Inflammatory macrophage treated with lipopolysaccharide for 1 hour (primary cell): Measurements from ENCODE around the gene MAEA.

Source experiments
- DNase-seq, 2 donors: peaks; one replicate each; pipeline ENCODE4 v3.0.0-alpha.2; 2020 to 2022

Gene MAEA

DNA sequence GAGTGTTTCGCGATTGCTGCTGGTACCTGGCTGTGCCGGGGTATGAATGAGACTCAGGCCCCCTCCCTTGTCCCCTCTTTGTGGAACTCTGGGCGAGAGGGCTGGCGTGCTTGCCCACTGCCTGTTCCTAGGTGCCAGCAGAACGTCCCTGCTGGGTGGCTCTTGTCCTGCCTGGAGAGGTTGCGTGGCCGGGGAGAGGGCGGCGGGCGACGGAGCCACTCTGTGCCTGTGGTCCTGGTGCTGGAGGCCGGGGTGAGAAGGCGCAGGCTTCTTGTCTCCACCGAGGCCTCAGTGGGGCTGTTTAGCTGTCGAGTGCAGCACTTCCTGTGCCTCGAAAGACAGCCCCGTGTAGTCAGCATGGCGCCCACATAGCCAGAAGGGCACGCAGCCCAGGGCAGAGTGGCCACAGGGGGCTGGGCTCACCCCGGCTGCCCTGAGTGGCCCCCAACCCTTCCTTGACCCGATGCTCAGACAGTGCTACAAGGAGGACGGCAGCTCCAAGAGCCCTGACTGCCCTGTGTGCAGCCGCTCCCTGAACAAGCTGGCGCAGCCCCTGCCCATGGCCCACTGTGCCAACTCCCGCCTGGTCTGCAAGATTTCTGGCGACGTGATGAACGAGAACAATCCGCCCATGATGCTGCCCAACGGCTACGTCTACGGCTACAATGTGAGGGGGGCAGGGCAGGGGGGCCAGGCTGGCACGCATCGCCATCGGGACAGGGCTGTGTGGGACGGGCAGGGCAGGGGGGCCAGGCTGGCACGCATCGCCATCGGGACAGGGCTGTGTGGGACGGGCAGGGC is 48.5 kb downstream of the MAEA start:
- DNase-seq: no peak

DNA sequence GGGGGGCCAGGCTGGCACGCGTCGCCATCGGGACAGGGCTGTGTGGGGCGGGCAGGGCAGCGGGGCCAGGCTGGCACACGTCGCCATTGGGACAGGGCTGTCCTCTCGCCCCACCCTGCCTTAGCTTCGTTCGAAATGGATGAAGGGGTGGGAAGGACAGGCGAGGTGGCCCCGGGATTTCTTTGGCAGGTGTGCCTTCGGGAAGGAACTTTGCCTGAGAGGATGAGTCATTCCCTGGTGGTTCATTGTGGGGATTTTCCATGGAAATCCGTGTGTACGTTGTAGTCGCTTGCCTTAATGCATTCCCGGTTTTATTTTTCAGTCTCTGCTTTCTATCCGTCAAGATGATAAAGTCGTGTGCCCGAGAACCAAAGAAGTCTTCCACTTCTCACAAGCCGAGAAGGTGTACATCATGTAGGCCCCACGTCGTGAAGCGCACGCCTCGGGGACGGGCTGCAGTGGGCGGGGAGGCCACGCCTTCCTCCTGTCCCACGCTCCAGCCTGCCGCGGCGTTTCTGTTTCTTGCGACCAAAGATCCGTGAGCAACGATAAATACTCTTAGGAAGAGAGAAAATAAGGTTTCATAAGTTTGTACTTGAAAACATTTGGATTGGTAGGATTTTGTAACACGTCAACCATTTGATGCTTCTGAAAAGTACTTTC is 49.2 kb downstream of the MAEA start:
- no peak for DNase-seq

DNA sequence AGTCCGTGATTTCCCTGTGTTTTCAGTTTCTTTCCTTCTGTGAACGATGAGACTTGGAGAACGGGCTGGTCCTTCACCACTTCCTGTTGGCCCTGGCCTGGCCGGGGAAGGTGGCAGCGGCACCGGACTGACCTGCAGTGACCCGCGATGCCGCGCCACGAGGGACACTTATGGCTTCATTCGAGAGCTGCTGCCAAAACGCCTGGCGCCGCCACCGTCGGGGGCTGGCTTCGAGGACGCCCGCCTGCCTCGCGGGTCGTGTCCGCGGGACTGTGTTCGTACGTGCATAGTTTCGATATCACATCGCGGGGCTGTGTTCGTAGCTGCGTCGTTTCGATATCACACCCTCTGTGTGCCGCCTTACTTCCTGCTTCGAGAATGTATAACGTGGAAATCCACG is 49.8 kb downstream of the MAEA start:
- DNase-seq: no peak

- no peak for DNase-seq
Observed at GRCh38 chr4:1340181-1340747, 50.6 kb downstream of the MAEA start.

GRCh38 chr4:1340861-1341260 is 51.2 kb downstream of the MAEA start:
- no peak for DNase-seq

GRCh38 chr4:1342003-1342402 is 52.3 kb downstream of the MAEA start:
- no peak for DNase-seq

- no peak for DNase-seq
Observed at GRCh38 chr4:1344696-1345095, 55.0 kb downstream of the MAEA start.

DNA sequence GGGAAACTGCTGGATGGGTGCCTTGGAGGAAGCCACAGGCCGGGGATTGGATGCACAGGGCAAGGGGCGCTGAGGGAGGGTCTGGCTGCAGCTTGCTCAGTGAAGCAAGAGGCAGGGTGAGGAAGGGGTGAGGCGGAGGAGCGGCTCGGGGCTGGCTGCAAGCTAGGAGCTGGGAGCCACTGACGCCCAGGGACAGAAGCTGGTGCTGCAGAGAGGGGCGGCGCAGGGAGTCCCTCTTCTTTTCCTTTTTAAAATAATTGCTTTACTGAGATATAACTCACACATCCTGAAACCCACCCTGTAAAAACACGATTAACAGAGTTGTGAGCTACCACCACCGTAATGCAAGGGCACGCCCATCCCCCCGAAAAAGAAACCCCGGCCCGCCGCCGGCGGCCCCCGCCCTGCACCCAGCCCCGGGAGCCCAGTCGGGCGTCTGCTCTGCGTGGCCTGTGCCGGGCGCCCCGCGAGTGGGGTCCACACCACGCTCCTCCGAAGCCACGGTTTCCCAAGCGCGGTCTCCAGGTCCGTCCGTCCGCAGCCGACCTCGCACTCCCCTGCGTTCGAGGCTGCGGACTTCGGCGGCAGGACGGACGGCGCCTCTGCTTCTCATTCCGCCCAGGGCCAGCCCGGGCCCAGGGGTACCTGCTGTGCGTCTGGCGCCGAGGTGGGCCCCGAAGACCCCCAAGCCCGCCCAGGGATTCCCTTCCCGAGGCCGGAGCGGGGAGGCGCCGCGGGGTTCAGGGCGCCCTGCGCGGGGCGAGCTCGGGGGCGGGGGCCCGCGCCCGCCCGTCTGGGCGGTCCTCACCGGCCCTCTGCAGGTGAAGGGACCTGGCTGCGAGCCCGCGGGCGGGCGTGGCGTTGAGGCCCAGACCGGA is 56.5 kb downstream of the MAEA start:
- peak in 1 of 2 donors; percentile 4 for DNase-seq

DNA sequence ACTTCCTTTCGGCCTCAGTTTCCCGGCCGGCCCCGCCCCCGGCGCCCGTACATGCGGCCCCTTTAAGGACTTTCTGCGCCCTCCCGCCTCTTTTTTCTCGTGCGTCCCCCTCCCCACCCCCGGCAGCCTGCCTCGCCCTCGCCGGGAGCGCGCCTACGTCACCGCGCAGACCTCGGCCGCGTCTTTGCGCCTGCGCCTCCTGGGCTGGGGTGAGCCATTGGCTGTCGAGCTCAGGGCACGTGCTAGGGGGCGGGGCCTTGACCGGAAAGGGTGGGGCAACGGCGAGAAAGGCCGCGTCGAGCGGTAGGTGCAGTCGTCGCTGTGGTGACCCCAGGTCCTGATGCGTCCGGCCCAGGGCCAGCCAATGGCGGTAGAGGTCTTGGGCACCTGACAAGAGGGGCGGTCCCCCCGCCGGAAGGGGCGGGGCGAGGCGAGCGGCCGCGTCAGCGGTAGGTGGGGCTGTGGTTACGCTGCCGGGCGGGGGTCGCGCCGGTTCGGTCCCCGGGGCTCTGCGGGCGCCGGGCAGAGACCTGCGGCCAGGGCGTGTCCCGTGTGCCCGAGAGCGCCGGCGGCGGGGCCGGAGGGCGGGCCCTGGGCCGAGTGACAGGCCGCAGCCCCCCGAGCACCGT is 57.2 kb downstream of the MAEA start, which contains the start of gene UVSSA:
UVSSA (plus strand) TSS at position 428 of the 629 bp plus-strand sequence. CDS start 884 bp downstream, outside the sequence.
- peak; percentile 99 for DNase-seq

DNA sequence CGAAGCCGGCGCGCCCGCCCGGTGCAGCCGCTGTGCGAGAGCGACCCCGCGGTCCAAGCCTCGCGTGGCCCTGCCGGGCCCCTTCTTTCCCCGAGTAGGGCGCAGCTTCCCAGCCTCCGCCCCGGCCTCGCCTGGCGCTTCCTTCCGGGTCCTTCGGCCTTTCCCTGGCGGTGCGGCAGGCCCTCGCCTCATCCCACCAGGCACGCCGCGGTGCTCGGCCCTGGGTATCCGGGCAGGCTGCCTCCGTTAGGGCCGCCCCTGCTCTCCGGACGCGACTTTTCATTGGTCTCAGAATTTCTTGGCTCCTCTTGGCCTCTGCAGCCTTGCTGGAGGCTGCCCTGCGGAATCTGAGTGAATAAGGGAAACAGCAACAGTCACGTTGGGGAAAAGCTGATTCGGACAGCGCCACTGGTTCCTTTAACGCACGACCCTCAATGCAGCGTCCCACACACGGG is 57.7 kb downstream of the MAEA start:
- peak; percentile 65 to 66 for DNase-seq

DNA sequence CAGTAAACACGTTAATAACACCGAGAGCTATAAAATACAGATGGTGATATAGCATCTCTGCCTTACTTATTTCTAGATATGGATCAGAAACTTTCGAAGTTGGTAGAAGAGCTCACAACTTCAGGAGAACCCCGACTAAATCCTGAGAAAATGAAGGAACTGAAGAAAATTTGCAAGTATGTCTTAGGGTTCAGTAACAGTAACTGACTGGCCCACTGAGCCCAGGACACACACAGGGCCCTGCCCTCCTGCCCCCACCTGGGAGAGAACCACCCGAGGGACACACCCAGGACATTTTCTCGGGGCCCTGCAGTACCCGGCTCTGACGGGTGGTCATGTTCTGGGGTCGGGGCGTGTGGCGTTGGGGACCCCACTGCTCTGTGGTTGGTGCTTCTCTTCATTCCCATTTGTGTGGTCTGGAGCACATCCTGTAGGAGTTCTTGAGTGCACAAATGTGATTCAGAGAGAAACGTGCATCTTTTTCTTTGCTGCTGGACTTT is 58.4 kb downstream of the MAEA start:
- DNase-seq: no peak

DNA sequence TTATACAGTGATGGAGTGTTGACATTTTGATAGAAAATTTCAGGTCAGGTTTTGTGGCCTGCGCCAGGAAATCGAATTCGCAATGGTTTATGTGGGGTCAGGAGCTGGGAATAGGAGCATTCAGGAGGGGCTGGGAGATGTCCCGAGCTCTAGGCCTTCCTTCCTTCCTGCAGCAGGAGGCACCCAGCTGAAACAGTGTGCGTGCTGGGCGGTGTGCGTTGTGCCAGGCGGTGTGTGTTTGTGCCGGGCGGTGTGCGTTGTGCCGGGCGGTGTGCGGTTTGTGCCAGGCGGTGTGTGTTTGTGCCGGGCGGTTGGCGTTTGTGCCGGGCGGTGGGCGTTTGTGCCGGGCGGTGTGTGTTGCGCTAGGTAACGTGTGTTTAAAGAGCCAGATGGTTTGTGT is 59.1 kb downstream of the MAEA start:
- DNase-seq: no peak

DNA sequence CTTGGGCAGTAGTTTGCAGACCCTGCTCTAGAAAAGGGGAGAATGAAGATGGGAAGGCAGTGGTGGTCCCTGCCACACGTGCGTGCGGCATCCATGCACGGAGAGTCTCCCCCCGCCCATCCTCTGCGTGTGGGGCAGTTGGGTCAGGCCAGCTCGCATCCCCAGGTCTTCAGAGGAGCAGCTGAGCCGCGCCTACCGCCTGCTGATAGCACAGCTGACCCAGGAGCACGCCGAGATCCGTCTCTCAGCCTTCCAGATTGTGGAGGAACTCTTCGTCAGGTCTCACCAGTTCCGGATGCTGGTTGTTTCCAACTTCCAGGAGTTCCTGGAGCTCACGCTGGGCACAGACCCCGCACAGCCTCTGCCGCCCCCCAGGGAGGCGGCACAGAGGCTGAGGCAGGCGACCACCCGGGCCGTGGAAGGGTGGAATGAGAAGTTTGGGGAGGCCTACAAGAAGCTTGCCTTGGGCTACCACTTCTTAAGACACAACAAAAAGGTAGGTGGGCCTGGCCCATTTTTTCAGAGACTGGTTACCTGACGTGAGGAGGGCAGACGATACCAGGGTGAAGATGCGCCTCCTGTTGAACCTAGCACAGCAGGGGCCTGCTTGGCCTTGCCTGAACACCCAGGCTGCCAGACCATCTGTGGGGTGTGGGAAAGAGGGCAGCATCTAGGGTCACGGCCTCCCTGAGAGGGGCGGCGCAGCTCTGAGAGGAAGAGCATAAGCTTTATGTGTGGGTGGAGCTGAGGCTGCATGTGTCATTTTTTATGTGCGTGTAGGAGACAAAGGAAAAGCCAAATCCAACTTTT is 59.9 kb downstream of the MAEA start:
- peak; percentile 2 to 31 for DNase-seq

- no peak for DNase-seq
Observed at GRCh38 chr4:1350169-1350520, 60.5 kb downstream of the MAEA start.

DNA sequence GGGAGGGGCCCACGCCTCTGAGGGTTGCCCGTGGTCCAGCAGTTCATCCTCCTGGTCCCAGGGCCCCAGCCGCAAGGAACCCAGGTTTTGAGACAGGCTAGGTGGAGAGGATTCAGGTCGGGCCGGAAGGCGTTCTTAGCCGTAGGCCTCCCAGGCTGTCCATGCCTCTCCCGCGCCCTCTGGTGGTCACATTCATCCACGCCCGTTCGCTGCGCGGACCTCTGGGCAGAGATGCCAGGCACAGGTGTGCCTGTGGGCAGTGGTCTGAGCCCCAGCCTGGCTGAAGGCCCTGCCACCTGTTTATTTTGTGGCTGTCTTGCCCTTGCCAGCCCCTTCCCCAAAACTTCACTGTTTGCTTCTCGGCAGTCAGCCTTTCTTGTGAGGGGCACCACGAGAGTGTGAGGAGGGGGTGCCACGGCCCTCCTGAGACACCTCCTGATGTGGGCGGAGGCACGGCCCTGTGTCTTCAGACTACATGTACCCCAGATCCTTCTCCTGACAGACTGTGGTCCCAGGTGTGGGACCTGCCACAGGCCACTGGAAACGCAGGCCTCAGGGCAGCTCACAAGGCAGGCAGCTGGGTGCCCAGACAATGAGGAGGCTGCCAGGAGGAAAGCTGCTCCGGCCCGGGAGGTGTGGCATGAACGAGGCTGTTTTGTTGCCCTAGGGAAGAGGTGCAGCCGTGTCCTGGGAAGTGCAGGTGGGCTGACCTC is 62.3 kb downstream of the MAEA start:
- DNase-seq: peak; percentile 47 to 93

GRCh38 chr4:1352567-1352900 is 62.8 kb downstream of the MAEA start:
- no peak for DNase-seq

DNA sequence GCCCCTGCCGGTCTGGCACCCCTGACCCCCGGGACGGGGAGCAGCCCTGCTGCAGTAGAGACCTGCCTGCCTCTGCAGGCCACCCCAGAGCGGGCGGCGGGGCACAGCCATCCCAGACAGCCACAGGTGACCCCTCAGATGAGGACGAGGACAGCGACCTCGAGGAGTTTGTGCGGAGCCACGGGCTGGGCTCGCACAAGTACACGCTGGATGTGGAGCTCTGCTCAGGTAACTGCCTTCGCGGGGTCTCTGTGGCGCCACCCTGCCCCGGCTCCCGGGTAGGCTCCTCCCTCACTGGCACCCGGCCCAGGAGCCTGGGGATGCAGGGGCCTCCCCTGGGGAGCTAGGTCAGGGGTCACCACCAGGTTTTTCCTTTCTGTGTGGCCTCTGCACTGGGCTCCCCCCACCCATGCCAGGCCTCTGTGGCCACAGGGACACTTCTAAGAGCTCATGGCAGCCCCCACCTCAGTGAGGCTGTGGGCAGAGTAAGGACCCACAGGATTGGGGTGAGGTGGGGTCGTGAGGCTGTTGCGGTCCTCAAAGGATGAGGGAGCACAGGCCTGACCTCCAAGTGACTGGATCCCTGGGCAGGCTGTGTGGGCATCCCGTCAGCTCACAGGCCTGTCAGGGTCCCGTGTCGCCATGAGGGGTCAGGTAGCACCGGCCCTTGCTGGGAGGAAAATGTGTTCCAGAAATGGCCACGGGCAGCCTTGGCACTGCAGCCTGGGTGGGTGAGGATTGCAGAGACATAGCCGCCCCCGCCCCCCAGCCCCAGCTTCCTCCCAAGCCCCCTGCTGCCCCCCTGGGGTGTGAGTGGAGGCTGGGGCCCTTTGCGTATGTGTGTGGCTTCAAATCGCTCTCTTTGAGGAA is 63.7 kb downstream of the MAEA start:
- DNase-seq: no peak

DNA sequence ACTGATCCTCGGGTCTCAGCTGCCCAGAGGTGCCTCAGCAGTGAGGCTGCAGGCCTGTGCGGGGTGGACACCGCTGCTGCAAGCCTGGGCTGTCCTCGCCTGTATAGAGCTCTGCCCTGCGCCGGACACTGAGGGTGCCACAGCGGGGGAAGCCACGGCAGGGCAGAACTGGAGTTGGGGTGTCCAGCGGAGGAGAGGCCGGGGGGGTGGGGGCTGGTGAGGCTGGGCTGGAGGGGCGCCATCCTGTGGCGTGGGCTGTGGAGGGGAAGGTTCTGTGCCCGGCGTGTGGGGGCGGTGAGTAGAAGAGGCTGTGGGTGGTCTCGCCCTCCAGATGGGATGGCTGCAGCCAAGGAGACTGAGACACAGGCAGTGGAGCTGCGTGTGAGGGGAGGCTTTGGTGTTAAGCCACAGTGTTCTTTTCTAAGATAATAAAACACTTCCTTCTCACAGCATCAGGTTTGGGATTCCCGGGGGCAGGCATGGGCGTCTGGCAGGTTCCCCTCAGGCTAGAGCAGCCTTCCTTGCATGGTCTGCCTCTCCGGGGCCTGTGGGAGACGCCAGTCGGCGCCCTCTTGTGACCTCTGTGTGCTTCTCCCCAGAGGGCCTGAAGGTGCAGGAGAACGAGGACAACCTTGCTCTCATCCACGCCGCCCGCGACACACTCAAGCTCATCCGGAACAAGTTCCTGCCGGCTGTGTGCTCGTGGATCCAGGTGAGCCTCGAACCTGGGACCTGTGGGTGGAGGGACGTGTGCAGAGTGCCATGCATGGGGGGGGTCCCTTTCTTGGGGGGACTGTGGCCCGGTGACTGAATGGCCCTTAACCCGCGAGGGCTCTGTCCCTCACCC is 64.7 kb downstream of the MAEA start:
- DNase-seq: no peak

DNA sequence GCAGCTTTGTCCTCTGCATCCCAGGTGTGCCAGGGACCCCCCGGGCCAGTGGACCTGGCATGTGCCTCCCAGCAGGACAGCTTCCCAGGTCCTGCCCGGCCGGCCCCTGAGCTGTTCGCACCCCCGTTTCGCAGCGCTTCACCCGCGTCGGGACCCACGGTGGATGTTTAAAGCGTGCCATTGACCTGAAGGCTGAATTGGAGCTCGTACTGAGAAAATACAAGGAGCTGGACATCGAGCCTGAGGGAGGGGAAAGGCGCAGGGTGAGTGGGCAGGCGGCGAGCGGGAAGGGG is 65.2 kb downstream of the MAEA start:
- no peak for DNase-seq
